Stimulated activated CD8-positive, alpha-beta memory T cell treated with anti-CD3 and anti-CD28 coated beads, Interleukin-15, amount 100 ng/mL, for 1 hour (primary cell): Measurements from ENCODE around the gene AMPD3.

ENCODE experiments used
- DNase-seq: peaks from one replicate; pipeline ENCODE4 v3.0.0-alpha.2; 2020; ENCODE audit warnings: low read depth

The AMPD3 gene

DNA sequence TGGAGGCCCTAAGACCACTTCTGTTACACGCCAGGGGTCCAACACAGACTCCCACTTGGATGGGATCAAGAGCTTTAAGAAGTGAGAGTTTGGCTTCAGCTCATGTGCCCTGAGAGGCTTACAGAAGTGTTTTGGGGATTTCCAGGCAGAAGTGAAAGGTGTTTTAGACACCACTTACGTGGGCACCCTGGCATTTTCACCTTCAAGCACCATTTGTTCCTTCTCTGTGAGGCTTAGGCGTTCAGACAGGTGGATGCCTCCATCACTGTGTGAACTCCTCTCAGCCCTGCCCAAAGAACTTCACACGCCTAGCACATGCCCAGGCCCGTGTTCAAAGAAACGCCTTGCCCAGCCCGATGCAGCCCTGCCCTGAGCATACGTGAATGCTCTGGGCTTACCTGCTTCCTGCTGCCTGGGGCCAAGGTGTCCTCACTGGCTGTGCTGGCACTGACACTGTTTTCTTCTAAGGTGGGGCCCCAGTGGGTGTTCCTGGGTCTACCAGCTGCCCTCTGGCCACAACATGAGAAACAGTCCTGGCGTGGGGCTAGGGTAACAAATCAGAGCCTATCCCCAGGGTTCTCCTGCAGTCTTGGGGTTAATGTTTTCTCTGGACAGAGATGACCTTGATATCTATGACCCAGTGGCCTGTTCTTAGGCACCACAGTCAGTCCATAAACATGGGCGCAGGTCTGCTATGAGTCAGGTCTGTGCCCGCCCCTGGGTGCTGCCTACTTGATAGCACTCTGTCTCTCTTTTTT is 34.0 kb downstream of the AMPD3 start:
- no peak for DNase-seq

DNA sequence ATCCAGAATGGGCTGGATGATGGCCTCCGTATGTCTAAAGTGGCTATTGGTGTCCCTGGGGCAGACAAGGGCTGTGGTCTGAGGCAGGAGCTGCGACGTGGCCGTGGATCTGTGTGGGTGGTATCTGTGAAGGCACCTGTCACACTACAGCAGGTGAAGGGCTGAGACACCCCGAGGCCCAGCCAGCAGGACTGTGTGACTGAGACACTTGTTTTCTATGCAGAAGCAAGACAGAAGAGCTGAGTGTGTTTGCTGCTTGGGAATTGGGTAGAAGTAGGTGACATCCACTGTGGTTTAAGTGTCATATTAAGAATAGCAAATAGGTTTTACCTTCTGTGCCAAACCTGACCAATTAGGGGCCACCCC is 35.0 kb downstream of the AMPD3 start:
- DNase-seq: no peak

DNA sequence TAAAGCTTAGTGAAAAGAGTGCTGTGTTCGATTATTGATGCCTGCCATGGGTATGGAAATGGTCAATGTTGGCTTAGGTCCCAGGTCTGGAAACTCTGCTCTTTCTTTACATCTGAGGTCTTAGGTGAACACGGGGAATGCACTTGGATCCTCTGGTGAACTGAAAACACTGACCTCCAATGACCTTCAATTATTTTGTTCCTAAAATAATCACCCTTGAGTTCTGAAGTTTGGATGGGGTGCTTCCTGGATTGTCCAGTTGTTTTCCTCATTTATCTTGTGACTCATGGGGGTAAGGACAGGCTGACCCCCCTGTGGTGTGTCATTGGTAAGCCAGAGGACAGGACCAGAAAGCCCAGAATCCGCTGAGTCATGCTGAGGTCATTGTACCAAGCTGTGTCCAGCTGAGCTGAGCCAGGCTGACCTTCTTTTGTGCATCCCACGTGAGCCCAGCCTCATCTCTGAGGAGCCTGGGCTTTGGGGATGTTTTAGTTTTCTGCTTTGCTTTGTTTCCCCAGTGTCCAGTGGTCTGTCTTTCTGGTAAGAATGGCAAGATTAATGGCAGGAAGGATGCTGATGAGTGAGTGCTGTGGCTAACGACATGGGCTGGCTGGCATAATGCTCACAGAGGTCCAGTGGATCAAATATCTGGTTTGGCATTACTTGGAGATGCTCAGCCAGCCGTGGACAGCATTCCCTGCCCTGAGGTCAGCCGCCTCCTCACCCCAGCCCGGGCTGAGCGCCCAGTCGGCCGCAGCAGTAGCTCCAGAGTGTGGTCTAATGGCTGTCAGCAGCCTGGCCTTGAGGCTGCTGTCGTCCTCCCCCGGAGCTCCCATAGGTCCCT is 35.6 kb downstream of the AMPD3 start:
- no peak for DNase-seq

DNA sequence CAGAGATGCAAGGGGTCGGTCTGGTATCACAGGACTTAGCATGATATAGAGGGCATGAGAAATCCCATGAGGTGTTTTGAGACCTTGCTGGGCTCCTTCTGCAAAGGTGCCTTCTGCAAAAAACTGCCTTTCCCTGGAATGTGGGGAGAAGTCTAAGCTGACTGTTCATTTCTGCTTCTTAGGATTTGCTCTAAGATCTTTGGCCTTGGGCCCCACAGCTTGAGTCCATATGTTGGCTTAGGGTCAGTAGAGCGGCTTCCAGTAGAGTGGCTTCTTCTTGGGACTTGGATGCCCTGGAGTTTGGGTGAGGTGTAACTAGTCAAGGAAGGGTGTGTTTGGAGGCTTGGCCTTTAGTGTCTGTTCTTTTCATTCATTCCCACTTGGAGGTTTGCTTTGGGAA is 37.0 kb downstream of the AMPD3 start:
- DNase-seq: no peak

DNA sequence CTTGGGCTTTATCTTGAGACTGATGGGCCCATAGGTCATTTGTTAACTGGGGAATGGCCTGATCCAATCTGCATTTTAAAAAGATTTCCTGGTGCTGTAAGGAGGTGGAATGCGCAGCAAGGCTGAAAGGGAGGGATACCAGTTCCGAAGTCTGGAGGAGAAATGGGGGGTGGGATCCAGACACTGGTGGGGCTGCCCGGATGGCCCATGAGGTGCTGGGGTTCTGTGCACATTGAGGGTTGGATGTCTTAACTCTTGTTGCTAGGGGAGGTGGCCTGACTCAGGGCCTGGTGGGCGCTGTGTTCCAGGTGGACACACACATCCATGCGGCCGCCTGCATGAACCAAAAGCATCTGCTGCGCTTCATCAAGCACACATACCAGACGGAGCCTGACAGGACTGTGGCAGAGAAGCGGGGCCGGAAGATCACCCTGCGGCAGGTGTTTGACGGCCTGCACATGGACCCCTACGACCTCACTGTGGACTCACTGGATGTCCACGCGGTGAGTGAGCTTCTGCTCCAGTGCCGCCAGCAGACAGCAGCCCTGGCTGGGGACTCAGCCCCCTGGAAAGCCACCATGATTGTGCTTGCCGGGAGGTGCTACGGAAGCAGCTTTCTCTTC is 38.1 kb downstream of the AMPD3 start:
- no peak for DNase-seq

DNA sequence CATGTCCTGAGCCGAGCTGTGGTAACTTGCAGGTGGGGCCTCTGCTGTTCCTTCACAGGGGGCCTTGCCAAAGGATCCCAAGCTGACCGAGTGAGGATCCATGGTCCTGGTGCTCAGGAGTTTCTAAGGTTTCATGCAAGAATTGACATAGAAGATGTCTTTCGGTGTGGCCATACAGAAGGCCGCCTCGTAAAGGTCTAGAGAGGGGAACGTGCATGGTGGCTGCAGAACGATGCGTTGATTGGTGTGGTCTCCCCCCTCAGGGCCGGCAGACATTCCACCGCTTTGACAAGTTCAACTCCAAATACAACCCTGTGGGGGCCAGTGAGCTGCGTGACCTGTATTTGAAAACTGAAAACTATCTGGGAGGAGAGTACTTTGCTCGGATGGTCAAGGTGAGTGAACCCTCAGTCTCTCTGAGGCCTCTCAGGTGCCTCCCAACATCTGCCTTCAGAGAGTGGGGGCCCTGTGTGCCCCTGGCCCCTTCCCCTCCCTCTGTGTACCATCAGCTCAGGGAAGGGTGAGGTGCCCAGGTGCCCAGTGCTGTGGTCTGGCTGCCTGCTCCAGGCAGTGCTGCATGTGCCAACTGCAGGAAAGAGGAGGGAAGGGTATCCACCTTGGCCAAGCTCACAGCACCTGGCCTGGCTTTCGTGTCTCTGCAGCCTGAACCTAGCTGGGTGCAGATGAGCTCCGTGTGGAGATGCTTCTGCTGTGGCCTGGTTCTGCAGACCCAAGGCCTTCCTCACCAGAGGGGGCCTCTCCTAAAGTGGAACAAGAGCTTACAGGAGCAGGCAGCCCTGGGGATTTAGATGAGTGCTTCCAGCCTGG is 39.8 kb downstream of the AMPD3 start:
- no peak for DNase-seq

DNA sequence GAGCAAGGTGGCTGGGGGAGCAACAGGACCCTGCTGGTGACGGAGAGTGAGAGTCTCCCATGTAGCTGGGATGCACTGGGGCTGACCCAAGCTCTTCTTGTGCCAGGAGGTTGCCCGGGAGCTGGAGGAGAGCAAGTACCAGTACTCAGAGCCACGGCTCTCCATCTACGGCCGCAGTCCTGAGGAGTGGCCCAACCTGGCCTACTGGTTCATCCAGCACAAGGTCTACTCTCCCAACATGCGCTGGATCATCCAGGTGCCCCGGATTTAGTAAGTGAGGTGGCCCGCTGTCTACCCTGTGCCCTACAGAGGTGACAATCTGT is 40.4 kb downstream of the AMPD3 start:
- DNase-seq: no peak

DNA sequence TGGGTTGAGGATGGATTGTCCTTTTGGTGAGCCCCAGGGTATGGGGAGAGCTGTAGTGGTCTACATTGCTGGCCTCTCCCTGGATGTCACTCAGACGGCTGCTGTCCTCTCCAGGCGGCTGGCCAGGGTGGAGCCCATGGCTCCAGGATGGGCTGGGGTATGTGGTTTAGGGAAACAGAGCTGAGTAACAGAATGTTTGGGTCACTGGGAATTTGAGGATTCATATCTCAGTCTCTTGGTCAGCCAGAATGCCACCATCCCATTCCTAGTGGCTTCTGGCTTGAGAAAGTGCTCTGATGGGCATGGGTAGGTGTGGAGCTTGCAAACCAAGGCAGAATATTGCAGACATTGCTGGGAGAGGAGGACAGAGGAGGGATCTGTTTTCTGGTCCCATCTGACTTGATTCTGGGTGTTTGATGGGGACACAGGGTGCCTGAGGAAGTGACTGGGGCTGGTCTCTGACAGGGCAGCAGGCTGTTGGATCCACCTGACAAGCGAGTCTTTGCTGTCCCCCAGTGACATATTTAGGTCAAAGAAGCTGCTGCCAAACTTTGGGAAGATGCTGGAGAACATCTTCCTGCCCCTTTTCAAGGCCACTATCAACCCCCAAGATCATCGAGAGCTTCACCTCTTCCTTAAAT is 41.4 kb downstream of the AMPD3 start:
- no peak for DNase-seq

DNA sequence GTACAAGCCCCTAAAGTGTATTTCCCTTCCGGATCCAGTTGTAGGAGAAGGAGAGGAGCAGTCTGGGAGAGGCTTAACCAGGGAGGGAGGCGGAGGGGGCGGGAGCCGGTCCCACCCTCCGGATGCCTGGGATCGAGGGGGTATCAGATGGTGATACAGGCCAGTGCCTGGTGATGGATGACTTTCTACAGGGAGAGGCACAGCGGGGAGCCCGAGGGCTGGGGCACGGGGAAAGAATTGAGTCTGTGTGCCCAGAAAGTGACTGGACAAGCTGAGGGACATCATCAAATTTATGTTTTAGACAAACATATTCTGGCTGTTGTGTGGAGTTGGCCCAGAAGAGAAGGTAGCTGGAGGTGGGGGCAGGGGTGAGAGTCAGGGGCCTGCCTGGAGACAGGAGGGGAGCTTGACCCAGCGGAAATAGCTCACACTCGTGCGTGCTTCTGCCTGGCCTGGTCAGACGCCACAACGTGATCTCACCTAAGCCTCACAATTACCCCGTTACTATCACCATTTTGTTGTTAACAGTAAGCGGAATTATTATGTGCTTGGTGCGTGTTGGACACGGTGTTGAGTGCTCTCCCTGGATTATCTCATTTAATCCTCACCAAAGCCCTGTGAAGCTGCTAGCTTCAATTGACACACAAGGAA is 42.4 kb downstream of the AMPD3 start:
- DNase-seq: no peak

DNA sequence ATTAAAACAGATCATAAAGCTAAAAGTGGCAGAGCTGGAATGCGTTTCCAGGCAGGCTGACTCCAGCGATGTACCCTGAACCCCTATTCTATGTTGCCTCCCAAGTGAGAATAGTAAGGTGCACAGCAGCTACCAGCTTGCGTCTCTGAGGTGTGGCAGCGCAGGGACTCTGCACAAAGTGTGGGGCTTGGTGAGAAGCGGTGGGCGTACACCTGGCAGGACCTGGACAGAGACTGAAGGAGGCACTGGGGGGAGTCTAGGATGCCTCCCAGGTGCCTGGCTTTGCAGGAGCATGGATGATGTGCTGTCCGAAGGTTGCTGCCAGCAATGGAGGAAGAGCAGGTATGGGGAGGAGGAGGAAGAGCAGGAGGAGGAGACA is 42.9 kb downstream of the AMPD3 start:
- no peak for DNase-seq

DNA sequence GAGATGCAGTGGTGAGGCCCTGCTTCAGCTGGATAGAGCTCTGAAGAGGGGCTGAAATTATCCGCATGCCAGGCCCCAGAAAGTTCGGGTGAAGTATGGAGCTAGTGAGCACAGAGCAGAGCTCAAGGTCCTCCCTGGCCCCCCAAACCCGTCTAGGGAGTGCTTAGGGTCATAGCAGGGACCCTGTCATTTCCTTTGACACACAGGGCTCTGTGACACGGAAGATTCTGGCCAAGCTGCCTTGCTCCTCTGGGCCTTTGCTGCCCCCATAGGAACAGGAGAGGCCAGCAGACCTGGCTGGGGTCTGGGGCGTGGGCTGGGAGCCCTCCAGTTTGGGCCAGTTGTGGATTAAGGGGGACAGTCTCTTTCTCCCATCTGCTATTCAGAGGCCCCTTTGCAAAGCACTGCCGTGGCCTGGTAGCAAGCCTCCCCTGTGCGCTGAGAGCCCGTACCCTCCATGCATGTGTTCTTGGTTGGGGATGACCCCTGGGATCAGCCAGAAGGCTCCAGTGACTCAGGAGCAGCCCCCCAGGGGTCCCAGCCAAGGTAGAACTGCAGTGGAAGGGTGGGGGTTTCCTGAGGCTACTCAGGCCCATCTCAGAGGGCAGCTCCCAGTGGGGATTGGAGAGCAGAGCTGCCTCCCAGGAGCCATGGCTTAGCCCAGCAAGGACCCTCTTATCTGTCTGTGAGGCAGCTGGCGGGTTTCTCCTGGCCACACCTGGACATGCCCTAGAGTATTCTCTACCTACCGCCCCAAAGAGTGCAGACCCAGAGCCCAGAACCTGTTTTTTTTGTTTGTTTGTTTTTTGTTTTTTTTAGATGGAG is 43.6 kb downstream of the AMPD3 start:
- DNase-seq: no peak

DNA sequence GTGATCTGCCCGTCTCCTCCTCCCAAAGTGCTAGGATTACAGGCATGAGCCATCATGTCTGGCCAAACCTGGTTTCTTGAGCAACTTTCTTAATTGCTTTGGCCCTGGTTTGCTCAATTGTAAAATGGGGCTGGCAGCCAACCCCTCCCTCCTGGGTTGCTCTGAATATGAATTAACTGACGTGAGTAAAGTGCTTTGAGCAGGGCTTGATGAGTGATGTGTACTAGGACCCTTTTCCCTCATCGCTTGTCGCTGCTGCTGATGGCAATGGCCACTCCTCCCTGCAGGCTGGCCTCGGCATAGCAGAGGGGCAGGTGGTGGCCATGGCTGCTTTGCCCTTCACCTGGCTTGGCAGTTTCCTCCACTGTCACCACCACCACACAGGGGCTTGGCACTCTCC is 44.4 kb downstream of the AMPD3 start:
- no peak for DNase-seq

DNA sequence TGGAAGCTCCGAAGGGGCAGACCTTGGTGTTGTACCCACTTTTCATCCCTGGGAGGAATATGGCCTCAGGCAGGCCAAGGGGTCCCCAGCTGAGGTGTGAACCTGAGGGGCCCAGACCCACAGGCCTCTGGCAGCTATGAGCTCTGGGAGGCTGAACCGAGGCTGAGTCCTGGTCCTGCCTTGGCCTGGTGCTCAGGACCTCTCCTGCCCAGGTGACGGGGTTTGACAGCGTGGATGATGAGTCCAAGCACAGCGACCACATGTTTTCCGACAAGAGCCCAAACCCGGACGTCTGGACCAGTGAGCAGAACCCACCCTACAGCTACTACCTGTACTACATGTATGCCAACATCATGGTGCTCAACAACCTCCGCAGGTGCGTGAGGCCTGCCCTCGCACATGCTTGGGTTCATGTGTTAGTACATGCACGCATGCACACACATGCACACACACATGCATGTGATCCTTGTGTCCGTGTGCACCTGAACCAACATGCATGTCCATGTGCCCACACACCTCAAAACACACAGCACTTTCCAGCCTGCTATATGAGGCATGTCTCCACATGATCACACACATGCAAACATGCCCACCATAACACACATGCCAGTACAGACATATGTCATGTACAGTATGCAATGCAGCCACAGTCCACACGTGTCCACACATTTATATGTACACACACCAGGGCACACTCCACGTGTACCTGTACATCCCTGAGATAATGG is 45.0 kb downstream of the AMPD3 start:
- DNase-seq: no peak

DNA sequence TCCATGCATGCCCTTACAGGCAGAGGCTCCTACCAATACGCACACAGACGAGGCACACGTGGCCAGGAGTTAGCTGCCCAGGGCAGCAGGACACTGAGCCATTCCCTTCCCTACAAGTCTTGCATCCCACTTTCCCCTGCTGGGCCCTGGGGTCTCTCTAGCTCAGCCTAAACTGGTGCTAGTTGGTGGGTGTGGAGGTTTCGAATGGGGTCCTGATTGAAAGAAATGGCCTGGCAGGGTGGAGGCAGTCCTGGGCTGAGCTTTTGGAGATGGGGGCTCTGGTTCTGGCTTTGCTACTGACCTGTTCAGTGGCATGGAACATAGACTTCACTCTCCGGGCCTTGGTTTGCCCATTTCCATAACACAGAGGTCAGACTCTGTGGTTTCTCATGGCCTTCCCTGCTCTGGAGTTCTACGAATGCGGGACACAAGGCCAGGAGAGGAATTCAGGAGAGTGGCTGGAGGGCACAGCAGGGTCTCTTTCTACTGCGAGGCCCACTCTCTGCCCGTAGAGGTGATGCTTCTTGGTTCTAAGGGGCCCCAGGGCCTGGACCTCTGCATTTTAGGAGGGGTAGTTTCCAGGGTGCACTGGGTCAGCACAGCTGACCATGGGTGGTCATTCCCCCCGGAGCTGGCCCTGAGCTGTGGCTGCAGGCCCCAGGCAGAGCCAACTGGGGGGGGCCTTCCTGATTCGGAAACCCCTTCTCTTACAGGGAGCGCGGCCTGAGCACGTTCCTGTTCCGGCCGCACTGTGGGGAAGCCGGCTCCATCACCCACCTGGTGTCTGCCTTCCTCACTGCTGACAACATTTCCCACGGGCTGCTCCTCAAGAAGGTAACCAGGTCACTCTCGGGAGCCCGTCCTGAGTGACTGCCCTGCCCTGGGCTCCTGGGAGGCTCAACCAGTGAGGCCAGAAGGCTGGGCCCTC is 46.0 kb downstream of the AMPD3 start:
- no peak for DNase-seq

DNA sequence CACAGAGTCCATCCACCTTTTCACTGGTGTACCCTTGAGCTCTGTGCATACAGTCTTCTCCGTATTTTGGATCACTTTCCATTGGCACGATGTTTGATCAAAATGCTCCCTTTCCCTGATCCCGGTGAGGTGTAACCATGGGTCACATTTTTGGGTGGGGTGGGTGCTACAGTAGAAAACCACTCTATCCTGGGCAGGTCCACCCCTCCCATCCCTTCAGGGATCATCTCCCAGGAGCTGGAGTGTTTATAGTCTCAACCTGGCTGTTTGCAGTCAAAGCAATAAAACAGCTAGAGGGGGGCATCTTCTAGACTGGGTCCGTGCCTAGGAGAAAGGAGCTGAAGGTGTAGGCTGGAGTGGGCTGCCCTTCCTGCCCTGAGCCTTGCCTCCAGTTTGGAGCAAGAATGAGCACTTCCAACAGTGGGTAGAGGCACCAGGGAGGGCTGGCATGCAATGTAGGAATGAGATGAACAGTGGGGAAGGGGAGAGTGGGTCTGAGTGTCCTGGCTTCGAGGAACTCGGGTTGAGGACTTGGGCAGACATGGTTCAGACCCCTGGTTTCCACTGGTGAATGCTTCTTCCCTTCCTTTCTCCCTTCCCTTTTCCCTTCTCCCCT is 47.1 kb downstream of the AMPD3 start:
- DNase-seq: no peak

DNA sequence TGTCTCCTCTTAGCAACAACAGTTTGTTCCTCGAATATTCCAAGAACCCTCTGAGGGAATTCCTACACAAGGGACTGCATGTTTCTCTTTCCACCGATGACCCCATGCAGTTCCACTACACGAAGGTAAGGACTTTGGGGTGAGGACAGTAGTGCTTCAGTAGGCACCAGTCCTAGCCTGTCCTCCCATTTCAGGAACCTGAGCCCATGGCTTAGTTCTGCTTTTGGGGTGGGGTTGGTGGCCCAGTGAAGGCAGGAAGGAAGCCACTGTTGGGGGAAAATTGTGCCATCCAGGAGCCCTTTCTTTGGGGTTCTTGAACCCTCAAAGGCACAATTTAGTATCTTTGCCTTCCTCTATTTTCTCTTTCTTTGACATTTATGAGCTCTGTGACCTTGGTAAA is 47.7 kb downstream of the AMPD3 start:
- DNase-seq: no peak

DNA sequence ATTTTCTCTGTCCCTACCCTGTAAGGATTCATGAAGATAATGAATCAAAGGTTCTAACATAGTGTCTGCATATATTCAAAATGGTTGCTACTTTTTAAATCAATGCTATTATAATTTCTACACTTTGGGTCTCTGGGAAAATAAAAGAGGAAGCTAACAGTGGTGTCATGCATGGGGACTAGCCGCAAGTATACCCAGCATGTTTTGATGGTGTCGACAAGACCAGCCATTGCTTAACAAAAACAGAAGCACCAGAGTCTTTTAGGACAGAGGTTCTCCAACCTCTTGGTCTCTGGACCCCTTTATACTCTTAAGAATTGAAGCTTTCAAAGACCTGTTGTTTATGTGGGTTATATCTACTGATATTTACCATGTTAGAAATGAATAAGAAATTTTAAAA is 48.2 kb downstream of the AMPD3 start:
- no peak for DNase-seq

DNA sequence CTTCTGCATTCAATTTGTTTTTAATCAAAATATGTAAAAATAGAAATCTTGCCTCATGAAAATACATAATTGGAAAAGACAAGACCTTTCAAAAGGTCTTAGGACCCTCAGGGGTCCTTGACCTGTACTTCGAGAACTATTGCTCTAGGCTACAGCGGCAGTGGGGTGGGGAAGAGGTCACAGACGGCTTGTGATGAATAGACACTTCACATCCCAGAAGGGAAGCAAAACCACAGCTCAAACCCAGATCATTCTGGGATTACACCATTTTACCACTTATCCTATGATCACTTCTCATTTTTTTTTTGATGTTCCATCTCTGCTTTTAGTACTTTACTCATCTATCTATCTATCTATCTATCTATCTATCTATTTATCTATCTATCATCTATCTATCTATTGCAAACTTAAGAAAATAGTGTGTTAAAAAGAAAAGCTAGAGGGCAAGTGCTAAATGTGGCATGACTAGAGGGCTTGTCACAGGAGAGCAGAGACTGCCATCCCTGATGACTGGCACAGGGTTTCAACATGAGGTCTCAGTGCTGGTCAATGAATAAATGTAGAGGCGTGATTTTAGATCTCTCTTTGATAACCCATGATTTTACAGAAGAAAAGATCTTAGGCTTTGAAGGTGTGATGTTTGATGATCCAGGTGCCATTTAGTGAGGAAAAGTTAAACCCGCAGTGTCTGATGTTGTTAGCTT is 48.9 kb downstream of the AMPD3 start:
- DNase-seq: no peak
